Smooth muscle cell of the brain vasculature (primary cell): ENCODE measurements around the gene ARL6IP6.
A peak's percentile ranks its signal among the peaks of the same experiment; 100 is the strongest.

Experiments used
- DNase-seq: peaks from one replicate; pipeline ENCODE4 v3.0.0-alpha.2; 2012; ENCODE audit warnings: low read depth, low spot score

The ARL6IP6 gene

DNA sequence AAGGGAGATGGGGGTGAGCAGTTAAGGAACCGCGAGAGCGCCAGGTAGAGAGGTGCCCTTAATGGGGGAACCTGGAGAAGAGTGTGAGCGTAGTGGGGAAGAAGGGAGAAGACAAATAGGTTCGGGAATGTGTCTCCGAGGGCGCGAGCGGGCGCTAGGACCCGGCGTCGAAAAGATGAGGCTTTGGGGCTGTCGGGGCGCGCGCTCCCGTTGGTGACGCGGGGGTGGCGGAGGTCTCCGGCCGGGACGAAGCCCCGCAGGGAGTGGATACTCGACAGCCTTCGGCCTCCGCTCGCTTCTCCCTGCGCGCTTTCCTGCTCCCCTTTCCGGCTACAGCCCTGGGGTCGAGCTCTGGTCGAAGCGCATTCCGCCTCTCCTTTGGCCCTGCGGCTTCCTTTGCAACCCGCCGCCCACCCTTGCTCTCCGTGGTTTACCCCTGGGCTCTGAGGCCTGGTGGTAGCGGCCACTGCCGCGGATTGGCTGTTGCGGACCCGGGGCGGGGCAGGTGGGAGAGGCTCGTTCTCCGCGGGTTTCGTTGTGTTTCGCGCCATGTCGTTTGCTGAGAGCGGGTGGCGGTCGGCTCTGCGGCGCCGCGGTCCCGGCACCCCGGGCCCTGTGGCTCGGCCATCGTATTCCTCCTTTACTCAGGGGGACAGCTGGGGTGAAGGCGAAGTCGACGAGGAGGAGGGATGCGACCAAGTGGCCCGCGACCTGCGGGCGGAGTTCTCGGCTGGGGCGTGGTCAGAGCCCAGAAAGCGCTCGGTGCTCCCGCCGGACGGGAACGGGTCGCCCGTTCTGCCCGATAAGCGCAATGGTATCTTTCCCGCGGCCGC, at the start of gene ARL6IP6:
Gene ARL6IP6, plus strand, starts transcription at position 545 of the 833 bp plus-strand sequence. Its CDS starts 5 bp downstream, at position 550.
- DNase-seq = peak; percentile 80

GRCh38 chr2:152674334-152674733, 44.1 kb upstream of the ARL6IP6 start:
- no peak for DNase-seq

DNA sequence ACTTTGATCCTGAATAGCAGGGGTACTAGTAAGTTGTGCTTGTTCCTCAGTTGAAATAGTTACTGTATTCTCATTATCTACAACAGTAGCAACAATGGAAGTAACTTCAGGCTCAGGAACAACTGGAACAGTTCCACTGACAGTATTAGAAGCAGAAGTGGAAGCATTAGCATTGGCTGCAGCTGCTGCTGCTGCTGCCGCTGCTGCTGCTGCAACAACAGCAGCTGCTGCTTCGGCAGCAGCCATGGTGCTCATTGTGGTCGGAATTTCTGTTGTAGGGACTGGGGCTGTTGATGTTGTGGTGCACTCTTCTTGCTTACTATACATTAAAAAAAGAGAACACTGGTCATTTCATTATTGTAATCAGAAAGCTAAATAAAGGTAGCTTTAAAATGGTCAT, 42.0 kb upstream of the ARL6IP6 start:
- DNase-seq = no peak

GRCh38 chr2:152678808-152679207, 39.6 kb upstream of the ARL6IP6 start:
- no peak for DNase-seq

DNA sequence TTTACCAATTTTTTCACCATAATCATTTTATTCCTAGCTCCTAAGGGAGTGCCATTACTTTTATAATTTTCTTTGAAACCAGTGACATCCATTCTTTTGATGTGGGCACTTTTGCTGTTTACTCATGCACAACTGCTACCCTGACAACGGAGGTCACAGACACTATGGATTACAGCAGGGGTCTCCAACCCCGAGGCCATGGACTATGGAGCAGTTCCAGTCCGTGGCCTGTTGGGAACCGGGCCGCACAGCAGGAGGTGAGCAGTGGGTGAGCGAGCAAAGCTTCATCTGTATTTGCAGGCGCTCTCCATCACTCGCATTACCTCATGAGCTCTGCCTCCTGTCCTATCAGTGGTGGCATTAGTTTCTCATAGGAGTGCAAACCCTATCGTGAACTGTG, 35.8 kb upstream of the ARL6IP6 start:
- no peak for DNase-seq

DNA sequence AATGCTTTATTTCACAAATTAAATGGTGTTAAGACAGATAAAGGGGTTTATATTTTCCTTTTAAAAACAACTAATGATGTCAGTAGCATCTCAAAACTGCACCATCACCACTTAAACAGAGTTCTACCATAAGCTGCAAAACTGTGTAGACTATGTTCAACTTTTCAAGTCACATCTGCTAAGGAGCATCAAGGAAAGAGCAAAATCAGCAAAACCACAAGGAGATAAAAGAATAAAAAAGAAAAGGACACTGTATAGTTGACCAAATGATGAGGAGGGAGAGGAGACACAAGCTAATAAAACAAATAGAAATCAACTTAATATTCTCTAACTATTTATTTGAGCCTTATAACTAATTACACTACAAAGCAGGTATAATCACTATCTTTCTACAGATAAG, 35.0 kb upstream of the ARL6IP6 start:
- no peak for DNase-seq

DNA sequence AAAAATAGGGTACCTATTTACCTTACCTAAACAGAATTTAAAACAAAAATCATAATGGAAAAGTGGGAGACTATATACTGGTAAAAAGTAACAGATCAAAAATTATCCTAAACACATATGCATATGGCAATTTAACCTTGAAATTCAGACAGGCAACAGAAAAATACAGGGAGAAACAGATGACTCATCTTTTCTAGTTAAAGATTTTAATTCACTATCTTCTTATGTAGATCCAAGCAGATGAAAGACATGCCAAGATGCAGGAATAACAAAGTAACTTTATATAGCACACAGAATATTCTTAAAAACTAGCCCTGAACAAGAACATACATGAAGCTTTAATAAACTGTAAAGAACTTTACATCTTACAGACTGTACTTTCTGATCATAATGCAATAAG, 32.1 kb upstream of the ARL6IP6 start:
- DNase-seq = no peak

DNA sequence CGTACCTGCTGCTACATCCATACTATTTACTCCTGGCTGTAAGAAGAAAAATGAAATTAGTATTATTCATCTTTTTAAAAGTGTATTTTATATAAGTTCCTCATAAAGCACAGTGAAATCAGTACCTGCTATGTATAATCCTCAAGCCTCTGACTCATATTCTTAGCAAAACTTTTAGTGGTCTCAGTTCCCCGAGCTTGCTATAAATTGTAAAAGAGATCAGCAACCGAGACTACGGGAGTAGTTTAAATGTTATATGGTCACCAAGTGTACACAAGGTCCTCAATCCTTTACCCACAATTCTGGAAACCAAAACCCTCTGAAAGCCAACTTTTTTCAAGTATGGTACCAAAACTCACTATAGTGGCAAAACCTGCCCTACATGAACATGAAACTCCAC, 25.4 kb upstream of the ARL6IP6 start:
- DNase-seq = no peak

- DNase-seq = no peak
Observed at GRCh38 chr2:152694161-152694661, 24.2 kb upstream of the ARL6IP6 start.

DNA sequence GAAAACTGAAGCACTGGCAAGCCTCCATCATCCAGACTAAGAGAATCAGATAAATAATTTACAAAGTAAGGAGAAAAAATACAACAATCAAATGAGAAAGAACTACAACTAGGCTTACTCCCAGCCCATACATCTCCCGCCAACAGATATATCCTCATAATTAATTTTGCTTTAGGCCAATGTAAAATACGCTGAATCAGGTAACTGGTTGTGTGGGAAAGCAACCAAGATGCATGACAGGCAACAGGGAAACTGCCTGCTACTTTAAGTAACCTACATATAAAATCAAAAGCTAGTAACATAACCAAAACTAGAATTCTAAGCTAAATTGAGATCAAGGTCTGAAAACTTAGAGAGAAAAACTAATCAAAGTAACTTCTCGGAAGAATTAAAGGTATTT, 22.7 kb upstream of the ARL6IP6 start:
- no peak for DNase-seq

DNA sequence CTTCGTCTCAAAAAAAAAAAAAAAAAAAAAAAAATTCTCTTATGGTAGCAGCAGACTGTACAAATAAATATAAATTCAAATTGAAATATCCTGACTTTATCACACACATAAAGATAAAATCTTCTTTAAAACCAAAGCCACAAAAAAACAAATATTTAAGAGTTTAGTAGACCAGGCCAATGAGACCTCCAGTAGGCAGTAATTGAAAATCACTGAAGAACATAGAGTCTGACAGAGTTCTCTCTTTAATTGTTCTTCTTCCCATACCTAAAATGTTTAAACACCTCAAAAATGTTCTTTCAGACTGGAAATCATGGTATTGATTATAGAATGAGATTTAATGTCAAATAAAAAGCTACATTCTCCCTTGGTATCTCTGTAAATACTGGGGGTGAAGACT, 21.9 kb upstream of the ARL6IP6 start:
- no peak for DNase-seq

- no peak for DNase-seq
Observed at GRCh38 chr2:152701198-152701597, 17.2 kb upstream of the ARL6IP6 start.

DNA sequence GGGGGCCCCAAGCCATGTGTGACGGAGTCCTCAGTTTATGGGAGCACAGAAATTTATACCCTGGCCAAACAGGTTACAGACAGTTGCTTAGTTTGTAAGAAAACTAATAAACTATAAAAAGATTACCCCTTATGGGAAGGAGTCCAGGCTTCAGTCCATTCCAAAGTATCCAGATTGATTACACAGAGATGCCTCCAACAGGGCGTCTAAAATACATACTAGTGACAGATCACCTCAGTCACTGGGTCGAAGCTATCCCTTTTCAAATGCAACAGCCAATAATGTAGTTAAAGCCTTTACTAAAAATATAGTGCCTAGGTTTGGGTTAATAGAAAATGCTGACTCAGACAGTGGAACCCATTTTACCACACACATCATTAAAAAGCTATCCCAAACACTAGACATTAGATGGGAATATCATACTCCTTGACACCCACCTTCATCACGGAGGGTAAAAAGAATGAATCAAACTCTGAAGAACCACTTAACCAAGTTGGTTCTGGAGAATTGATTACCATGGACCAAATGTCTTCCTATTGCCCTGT, 11.9 kb upstream of the ARL6IP6 start:
- DNase-seq = no peak

GRCh38 chr2:152708742-152709141, 9.7 kb upstream of the ARL6IP6 start:
- DNase-seq = no peak

- DNase-seq = no peak
Observed at GRCh38 chr2:152710713-152711112, 7.7 kb upstream of the ARL6IP6 start.

GRCh38 chr2:152715112-152715511, 3.3 kb upstream of the ARL6IP6 start:
- DNase-seq = no peak

DNA sequence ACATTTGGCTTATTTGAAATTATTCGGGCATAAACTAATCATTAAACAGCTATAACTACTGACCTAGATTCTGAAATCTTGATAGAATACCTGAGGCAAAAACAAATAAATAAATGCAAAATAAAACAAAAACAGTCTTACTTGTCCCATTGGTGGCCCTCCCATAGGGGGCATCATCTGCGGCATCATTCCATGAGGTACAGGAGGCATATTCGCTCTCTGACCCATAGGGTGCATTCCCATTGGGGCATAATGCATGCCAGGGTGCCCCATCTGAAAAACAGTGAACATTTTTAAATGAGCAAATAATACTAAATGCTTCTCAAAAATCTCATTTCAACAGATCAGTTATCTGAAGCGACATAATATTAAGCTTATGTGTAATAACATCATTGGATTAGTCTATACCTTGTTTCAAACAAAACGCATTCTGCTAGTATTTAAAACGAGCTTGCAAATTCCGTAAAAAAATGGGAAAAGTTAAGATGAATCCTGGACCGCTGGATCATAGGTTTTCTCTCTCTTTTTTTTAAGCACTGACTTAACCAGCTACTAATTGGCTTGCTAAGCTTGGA, 2.5 kb upstream of the ARL6IP6 start:
- DNase-seq = no peak

DNA sequence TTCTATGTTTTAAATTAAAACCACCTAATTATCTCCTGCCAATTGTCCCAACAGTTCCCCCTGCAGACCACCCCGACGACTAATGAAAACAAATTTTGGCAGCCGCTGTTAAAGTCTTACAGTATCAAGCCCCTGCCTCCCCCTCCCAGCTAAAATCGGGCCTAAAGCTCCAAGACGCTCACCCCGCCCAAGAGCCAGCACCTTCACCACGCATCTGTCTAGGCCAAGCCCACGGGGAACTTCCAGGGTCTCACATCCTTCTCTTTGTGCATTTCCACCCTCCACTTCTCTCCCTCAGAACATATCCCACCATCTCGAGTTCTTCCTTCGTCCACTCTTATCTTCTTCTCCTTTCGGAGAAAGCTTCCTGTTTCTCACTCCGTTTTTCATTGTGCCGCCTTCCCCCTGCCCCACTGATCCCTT, 1.6 kb upstream of the ARL6IP6 start:
- no peak for DNase-seq

DNA sequence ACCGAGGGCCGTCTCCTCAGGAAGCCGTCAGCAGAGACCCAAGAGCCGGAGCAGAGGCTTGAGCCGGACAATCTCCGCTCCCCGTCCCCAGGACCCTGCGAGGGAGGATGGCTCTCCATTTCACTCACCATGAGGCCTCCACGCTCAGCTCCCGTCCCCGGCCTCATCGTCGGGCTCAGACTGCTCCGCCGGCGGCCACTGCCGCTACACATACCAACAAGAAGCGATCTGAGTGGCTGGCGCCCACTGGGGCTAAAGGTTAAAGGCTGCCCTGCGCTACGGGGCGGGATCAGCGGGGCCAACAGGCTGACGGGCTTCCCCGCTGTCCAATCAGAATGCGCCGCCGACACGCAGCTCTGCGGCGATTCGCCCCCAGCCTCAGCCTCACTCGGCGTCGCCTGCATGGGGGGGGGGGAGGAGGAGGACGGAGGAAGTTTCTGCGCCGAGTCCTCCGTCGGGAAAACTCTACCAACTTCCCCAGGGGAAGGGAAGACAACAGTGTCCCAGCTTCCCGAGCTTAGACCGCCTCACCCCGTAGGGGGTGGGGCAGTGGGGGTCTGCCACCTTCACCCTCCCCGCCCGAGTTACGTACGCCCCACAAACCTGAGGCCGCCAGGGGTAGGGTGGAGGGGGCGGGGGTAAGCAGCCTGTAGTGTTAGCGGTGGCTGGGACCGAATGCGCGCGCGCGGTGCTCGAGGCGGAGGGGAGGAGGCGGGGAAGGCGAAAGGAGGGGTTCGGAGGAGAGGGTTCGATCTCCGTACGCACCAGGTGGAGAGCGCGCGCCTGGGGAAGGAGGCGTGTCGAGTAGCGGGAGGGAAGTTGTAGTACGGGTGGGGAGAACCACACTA, 968 bp upstream of the ARL6IP6 start, which contains the start of gene PRPF40A:
Gene PRPF40A, minus strand, starts transcription at position 234 of the 848 bp plus-strand sequence. Its CDS starts 22 bp downstream, at position 212.
- DNase-seq = peak; percentile 93

- DNase-seq = no peak
Observed at GRCh38 chr2:152718909-152719645, 657 bp downstream of the ARL6IP6 start.

GRCh38 chr2:152720794-152721193, 2.4 kb downstream of the ARL6IP6 start:
- DNase-seq = no peak
